HG02588 (cell line): ENCODE results near the gene SNAP25.

Source experiments
- ATAC-seq: cut with Tn5 transposase; IDR thresholded peaks from one replicate; pipeline ENCODE4 v1.9.1; 2021; ENCODE audit warnings: mild to moderate bottlenecking, moderate library complexity; ENCODE audit not compliant: unreplicated experiment

SNAP25 gene

DNA sequence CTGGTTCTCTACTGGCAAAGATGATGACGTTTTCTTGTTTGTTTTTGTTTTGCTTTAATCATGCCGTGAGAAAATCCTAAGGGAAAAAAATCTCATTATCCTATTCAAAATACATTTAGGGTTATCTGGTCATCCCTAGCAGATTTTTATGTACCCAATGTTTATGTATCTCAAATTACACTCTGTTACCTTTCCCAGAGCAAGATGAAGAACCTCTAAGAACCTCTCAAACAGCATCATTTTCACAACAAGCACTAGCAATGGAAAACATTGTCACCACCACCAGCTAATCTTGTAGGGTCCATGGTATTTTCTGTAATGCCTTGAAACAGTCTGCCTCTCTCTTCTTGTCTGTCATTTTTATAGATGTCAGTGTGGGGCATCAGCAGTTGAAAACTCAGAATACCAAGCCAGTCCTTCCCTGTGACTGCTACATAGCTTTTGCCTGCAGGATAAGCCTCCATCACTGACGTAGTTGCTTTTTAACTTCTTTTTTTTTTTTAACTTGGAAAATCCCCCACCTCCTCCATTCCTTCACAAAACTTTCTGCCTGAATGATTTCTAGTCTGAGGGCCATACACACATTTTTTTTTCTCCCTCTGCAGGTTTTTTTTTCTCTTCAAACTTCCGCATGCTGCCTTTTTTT lies 2.4 kb upstream of the SNAP25 start:
- ATAC-seq: no peak

DNA sequence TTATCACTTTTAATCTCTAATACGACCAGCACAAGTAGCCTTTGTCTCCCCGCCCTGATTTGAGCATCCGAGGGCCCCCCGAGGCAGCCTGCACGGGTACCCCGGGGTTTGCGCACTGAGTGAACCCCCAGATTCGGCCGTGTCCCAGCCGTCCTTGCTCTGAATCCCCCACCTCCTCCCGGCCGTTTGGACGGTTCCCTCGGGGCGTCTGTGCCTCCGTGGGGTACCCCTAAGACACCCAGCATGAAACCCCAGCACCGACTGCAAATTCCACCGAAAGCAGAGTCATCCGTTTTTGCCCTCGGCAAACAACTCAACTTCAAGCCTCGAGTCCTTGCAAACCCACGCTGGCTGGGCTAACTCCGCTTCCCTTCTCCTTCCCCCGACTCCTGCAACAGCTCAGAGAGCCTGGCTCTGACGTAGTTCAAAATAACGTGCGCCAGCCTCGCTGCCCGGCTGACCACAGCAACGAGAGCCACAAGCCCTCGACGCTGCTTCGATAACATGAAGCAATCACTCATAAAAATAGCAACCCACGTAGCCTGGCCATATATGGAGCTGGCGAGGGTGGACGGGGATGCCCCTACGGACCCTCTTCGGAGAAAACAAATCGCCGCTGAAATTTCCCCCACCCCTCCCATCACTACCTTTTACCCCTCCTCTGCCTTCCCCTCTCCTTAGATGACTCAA lies 764 bp upstream of the SNAP25 start:
- no peak for ATAC-seq

DNA sequence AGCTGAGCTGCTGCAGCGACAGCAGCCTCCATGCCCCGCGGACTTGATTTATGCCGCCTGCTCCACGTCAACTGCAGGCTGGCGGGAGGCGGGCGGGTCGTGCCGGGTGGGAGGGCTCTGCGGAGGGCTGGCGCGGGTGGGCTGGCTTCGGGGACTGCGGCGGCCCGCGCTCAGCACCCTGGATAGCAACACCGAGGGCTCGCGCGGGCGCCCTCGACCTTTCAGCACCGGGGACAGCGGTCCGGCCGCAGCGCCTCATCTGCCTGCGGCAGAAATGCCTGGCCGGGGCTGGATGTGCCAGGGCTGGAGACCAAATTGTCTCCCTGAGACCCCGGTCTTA lies 792 bp downstream of the SNAP25 start:
- no peak for ATAC-seq

GRCh38 chr20:10219993-10220750 lies 1.5 kb downstream of the SNAP25 start:
- ATAC-seq: no peak

GRCh38 chr20:10221021-10221420 lies 2.4 kb downstream of the SNAP25 start:
- no peak for ATAC-seq

DNA sequence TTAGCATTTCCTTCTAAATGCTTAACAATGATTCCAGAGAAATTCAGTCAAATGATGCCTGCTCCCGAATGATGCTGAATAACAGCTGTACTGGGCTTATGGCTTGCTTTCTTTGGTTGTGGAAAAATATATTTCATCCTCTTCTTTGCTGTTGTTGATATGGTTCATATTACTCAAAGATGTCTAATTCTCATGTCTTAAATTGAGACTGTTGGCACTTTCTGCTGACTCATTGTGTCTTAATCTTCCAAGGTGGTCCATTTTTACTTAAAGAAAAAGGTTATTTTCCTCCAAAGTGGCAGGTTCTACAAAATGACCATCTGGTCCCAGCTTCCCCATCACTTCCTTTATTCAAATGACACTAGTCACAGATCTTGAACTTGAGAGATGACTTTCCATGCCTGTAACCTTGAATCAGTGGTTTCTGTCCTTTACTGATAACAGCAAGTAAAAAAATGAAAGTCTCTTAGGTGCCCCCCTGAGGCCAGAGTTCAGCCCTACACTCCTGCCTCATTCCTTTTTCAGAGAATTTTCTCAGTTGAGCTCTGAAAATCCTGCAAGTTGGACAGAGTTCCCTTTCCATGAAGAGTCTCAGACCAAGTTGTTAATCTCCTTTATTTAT lies 6.9 kb downstream of the SNAP25 start:
- no peak for ATAC-seq

DNA sequence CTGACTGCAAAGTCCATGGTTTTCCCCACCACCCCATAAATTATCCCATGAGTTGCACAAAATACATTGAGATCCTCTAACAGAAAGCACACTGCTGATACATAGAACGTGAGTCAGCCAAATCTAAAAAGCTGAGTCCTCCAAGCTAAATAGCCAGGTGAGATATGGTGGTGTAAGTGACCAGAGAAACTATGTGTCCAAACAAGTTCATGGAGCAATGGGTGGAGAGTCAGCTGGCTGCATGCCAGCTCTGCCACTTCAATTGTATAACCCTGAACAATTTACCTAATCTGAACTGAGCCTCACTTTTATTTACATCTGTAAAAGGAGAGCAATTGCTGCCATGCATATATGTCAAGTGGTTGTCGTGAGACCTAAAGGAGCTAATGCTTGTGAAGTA lies 9.7 kb downstream of the SNAP25 start:
- no peak for ATAC-seq

DNA sequence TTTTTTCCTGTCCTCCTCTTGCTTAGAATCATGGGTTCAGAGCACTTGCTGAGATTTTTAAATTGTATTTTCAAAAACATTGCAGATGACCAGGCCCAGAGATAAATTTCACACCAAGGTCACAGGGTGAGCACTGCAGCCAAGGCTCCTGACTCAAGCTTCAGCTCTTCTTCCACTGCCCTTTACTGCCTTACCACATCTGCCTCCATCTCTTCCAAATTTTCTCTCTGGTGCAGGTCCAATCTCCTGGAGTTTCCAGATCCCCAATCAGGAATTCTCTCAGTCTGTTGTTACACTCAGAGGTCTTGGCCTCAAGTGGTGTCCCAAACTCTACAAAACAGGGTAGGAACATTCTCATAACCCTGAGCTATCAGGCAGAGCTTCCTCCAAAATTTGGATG lies 12.7 kb downstream of the SNAP25 start:
- ATAC-seq: no peak

GRCh38 chr20:10236540-10237533 lies 18.2 kb downstream of the SNAP25 start:
- ATAC-seq: no peak

GRCh38 chr20:10239954-10240353 lies 21.3 kb downstream of the SNAP25 start:
- ATAC-seq: no peak

GRCh38 chr20:10240655-10241054 lies 22.0 kb downstream of the SNAP25 start:
- ATAC-seq: no peak

GRCh38 chr20:10242166-10242565 lies 23.5 kb downstream of the SNAP25 start:
- no peak for ATAC-seq

- no peak for ATAC-seq
Observed at GRCh38 chr20:10247440-10247839, 28.8 kb downstream of the SNAP25 start.

DNA sequence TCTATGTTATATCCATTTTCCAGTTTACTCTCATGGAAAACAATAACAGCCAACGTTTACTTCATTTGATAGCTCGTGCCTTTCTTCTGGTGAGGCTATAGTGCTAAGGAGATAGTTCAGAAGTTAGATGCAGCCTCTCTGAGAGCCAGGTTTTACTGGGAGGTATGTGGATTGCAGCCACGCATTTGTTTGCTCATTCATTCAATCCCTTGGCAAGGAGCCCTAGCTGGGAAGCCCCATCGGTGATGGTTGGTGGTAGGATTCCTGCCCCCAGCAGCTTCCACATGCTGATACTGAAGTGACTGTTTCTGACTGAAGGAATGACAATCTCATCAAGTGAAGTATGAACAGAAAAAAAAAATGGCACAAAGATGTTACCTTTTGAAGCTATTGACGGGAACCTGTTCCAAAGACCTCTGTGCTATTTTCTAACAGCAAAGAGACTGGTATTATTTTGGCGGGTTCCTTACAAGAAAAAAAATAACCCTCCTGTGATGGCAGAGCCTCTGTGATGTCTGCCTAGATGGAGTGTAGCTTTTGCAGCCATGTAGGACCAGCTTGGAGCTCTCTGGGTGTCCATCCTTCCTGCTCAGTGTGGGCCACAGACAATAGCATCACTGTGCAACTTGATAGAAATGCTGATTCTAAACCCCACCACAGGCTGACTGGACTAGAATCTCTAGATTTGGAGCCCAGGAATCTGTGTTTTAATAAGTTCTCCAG lies 30.6 kb downstream of the SNAP25 start:
- no peak for ATAC-seq

GRCh38 chr20:10249822-10250221 lies 31.2 kb downstream of the SNAP25 start:
- ATAC-seq: no peak

- ATAC-seq: no peak
Observed at GRCh38 chr20:10250902-10251301, 32.3 kb downstream of the SNAP25 start.

DNA sequence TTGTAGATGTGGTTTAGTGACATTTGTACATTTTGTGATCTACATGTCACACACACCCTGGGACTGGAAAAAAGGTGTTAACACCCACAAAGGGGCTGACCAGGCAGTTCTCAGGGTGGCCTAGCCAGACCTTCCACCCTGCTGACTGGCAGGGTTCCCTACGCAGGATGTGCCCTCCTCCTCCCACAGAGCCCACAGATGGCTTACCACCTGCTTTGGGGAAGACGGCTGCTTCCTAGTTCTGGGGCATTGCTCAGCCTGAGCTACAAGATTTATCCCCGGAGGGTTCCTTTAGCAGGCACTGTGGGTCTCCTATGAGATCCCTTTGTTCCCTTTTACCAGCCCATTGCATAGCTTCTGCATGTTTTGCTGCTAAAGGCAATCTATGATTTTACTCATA lies 35.1 kb downstream of the SNAP25 start:
- ATAC-seq: no peak

GRCh38 chr20:10255846-10256245 lies 37.2 kb downstream of the SNAP25 start:
- ATAC-seq: no peak

DNA sequence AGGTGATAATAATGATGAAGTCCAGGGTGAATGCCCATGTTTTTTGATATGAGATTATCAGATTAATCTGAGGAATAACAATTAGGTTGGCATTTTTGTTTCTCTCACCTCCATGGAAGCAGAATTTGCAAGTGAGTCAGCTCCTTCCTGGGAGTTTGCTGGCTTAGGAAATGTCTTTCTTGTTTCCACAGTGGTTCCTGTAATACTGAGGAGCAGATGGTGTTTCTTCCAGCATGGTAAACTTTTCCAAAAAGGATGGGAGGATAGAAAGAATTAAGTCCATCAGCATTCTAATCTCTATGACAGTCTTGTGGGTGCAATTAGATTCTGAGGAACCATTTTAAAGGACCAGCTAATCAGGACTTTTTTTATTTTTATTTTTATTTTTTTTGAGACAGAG lies 40.5 kb downstream of the SNAP25 start:
- ATAC-seq: no peak

GRCh38 chr20:10260316-10260715 lies 41.7 kb downstream of the SNAP25 start:
- no peak for ATAC-seq
